ENCODE results near the gene FSD1.

GRCh38 chr19:4320419-4320818 lies 16.0 kb downstream of the FSD1 start:
- no peak for TF ChIP-seq CTCF (IDR thresholded peaks at IDR 0.05; ENCODE audit: poor library complexity, severe bottlenecking)
- no peak for TF ChIP-seq POLR2AphosphoS5 (IDR thresholded peaks at IDR 0.05)
- TF ChIP-seq RAD21 (conservative IDR thresholded peaks at IDR 0.05), result no peak
